ENCODE results near the gene TM4SF1. TPM values are rescaled to one million over a fixed set of nuclear protein-coding genes. Genes with fewer than 3 reads are reported as not detected.

The TM4SF1 gene
- total RNA-seq, 1 experiment from 2014 or later = 535 TPM

DNA sequence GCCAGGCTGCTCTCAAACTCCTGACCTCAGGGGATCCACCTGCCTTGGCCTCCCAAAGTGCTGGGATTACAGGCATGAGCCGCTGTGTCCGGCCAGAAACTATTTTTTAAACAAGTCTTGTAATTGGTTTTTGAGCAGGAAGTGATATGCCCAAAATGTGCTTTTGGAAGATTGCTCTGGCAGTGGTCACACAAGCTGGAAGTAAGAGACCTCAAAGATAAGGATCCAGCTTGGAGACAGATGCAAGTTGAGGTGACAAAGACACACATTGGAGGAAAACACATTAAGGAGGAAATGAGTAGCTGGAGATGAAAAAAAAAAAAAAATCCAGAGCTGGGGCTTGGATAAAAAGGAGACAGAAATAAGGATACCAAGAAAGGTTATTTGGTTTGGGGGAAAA is 50.3 kb downstream of the TM4SF1 start:
- intact Hi-C loops (cut with micrococcal nuclease) = no loop called here

GRCh38 chr3:149325581-149325980 is 51.9 kb downstream of the TM4SF1 start:
- H3K9ac ChIP-seq (ENCODE audit: low read length) = no peak overlapping the region
- no peaks in the 10 kb centered on the region for H3F3A ChIP-seq (ENCODE audit: low read length, unreplicated experiment)
- H3K27me3 ChIP-seq (ENCODE audit: low read length) = no peaks in the 10 kb centered on the region
- ATAC-seq = no peak
- H2AFZ ChIP-seq (ENCODE audit: low read length) = no peak overlapping the region
- H3K4me2 ChIP-seq (ENCODE audit: low read length) = no peak overlapping the region
- no peak for DNase-seq
- no peak overlapping the region for H3K27ac ChIP-seq (ENCODE audit: low read length)
- no peaks in the 10 kb centered on the region for H3K9me3 ChIP-seq (ENCODE audit: low read length)
- no peaks in the 10 kb centered on the region for H4K20me1 ChIP-seq (ENCODE audit: low read length)
- TF ChIP-seq, protein P1, sequence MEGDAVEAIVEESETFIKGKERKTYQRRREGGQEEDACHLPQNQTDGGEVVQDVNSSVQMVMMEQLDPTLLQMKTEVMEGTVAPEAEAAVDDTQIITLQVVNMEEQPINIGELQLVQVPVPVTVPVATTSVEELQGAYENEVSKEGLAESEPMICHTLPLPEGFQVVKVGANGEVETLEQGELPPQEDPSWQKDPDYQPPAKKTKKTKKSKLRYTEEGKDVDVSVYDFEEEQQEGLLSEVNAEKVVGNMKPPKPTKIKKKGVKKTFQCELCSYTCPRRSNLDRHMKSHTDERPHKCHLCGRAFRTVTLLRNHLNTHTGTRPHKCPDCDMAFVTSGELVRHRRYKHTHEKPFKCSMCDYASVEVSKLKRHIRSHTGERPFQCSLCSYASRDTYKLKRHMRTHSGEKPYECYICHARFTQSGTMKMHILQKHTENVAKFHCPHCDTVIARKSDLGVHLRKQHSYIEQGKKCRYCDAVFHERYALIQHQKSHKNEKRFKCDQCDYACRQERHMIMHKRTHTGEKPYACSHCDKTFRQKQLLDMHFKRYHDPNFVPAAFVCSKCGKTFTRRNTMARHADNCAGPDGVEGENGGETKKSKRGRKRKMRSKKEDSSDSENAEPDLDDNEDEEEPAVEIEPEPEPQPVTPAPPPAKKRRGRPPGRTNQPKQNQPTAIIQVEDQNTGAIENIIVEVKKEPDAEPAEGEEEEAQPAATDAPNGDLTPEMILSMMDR (conservative IDR thresholded peaks at IDR 0.05; ENCODE audit: low read depth, low read length) = no peak
- TF ChIP-seq EZH2phosphoT487 (IDR thresholded peaks at IDR 0.05; ENCODE audit: borderline replicate concordance, low read length) (no peak), EZH2 (IDR thresholded peaks at IDR 0.05; ENCODE audit: low read length, unreplicated experiment) (no peak)
- intact Hi-C loops (cut with micrococcal nuclease) = no loop called here
- no peak overlapping the region for H3K4me3 ChIP-seq (ENCODE audit: low read length)
- peaks cover 10% of the 10 kb centered on the region for H3K4me1 ChIP-seq (ENCODE audit: insufficient read depth, low read length)
- no TSS peak for BruUV-seq (replicated peaks)
- POLR2A ChIA-PET (ENCODE audit: unreplicated experiment) = no interaction called here
- CTCF ChIA-PET = no interaction called here
- no peaks in the 10 kb centered on the region for H3K79me2 ChIP-seq (ENCODE audit: low read length)
- no peaks in the 10 kb centered on the region for H3K9me2 ChIP-seq (replicated peaks; ENCODE audit: low read length)
- no peaks in the 10 kb centered on the region for H3K36me3 ChIP-seq (ENCODE audit: low read depth, low read length)

More for the DNA sequence above, 50.3 kb downstream of the TM4SF1 start:
- Histone ChIP-seq H3K4me1 (ENCODE audit: insufficient read depth, low read length) (peaks cover 19% of the 10 kb centered on the region), H3K9me3 (ENCODE audit: low read length) (no peaks in the 10 kb centered on the region), H3K79me2 (ENCODE audit: low read length) (no peaks in the 10 kb centered on the region), H3K9ac (ENCODE audit: low read length) (no peak overlapping the region), H2AFZ (ENCODE audit: low read length) (no peak overlapping the region), H3K27me3 (ENCODE audit: low read length) (no peaks in the 10 kb centered on the region), H3K27ac (ENCODE audit: low read length) (no peak overlapping the region), H3F3A (ENCODE audit: low read length, unreplicated experiment) (no peaks in the 10 kb centered on the region), H3K4me2 (ENCODE audit: low read length) (no peak overlapping the region), H3K9me2 (replicated peaks; ENCODE audit: low read length) (no peaks in the 10 kb centered on the region), H3K36me3 (ENCODE audit: low read depth, low read length) (no peaks in the 10 kb centered on the region), H4K20me1 (ENCODE audit: low read length) (no peaks in the 10 kb centered on the region), H3K4me3 (ENCODE audit: low read length) (no peak overlapping the region)
- ATAC-seq (no peak), DNase-seq (no peak)
- TF ChIP-seq EZH2phosphoT487 (IDR thresholded peaks at IDR 0.05; ENCODE audit: borderline replicate concordance, low read length) (no peak), EZH2 (IDR thresholded peaks at IDR 0.05; ENCODE audit: low read length, unreplicated experiment) (no peak)
- TF ChIP-seq, protein P1 (conservative IDR thresholded peaks at IDR 0.05; ENCODE audit: low read depth, low read length) = no peak
- POLR2A ChIA-PET (ENCODE audit: unreplicated experiment) = interaction anchor here (0.7 kb wide), 1 partner anchor 147 kb away, joined by 4 read pairs; no protein-coding TSS in a partner anchor
- BruUV-seq (replicated peaks) = no TSS peak
- CTCF ChIA-PET = no interaction called here

- no TSS peak for BruUV-seq (replicated peaks)
- TF ChIP-seq, protein P1 (conservative IDR thresholded peaks at IDR 0.05; ENCODE audit: low read depth, low read length) = no peak
- no peak for TF ChIP-seq EZH2 (IDR thresholded peaks at IDR 0.05; ENCODE audit: low read length, unreplicated experiment)
- no peak for TF ChIP-seq EZH2phosphoT487 (IDR thresholded peaks at IDR 0.05; ENCODE audit: borderline replicate concordance, low read length)
- Histone ChIP-seq H3K4me2 (ENCODE audit: low read length) (no peak overlapping the region), H2AFZ (ENCODE audit: low read length) (no peak overlapping the region), H3K27me3 (ENCODE audit: low read length) (no peaks in the 10 kb centered on the region), H3F3A (ENCODE audit: low read length, unreplicated experiment) (no peaks in the 10 kb centered on the region), H3K79me2 (ENCODE audit: low read length) (no peaks in the 10 kb centered on the region), H3K27ac (ENCODE audit: low read length) (no peak overlapping the region), H3K9me3 (ENCODE audit: low read length) (no peaks in the 10 kb centered on the region), H3K9ac (ENCODE audit: low read length) (no peak overlapping the region), H4K20me1 (ENCODE audit: low read length) (no peaks in the 10 kb centered on the region), H3K9me2 (replicated peaks; ENCODE audit: low read length) (no peaks in the 10 kb centered on the region), H3K4me1 (ENCODE audit: insufficient read depth, low read length) (peaks cover 4% of the 10 kb centered on the region; the same call in 1 of the 2 replicates), H3K4me3 (ENCODE audit: low read length) (no peak overlapping the region), H3K36me3 (ENCODE audit: low read depth, low read length) (no peaks in the 10 kb centered on the region)
- POLR2A ChIA-PET (ENCODE audit: unreplicated experiment) = no interaction called here
- intact Hi-C loops (cut with micrococcal nuclease) = no loop called here
- no peak for DNase-seq
- CTCF ChIA-PET = interaction anchor here (0.7 kb wide), 1 partner anchor 62 kb away, joined by 3 read pairs; no protein-coding TSS in a partner anchor
- no peak for ATAC-seq
These were observed 53.1 kb downstream of the TM4SF1 start for GRCh38 chr3:149324332-149324731.

Measured in PC-3 (cell line).